ENCODE measurements around the gene TMPRSS11F.

Gene TMPRSS11F

GRCh38 chr4:68167166-68167565 lies 37.5 kb upstream of the TMPRSS11F start:
- Histone ChIP-seq H3K36me3 (ENCODE audit: insufficient read depth, low read length) (no peaks in the 10 kb centered on the region), H3K4me2 (ENCODE audit: insufficient read depth, low read length) (no peak overlapping the region), H3K27me3 (ENCODE audit: insufficient read depth, low read length, poor library complexity) (no peaks in the 10 kb centered on the region), H4K20me1 (ENCODE audit: insufficient read depth, low read length) (no peaks in the 10 kb centered on the region), H2AFZ (ENCODE audit: low read depth, low read length) (no peak overlapping the region), H3K9me3 (ENCODE audit: insufficient read depth, low read length, severe bottlenecking) (no peaks in the 10 kb centered on the region), H3K4me1 (ENCODE audit: insufficient read depth, low read length) (no peaks in the 10 kb centered on the region), H3K4me3 (ENCODE audit: low read depth in 1 of 2, low read length in 2 of 2) (no peak overlapping the region), H3K79me2 (ENCODE audit: insufficient read depth, low read length) (no peaks in the 10 kb centered on the region), H3K9ac (ENCODE audit: low read depth, low read length) (no peak overlapping the region), H3K27ac (ENCODE audit: low read length) (no peak overlapping the region)
- TF ChIP-seq EZH2 (IDR thresholded peaks at IDR 0.05; ENCODE audit: borderline replicate concordance, low read depth, low read length, severe bottlenecking) (no peak), CTCF (IDR thresholded peaks at IDR 0.05; ENCODE audit: borderline replicate concordance, extremely low read depth, low read length, poor library complexity, severe bottlenecking) (no peak)
- no peak for DNase-seq
- ATAC-seq (ENCODE audit: insufficient read depth, low read depth): no peak

DNA sequence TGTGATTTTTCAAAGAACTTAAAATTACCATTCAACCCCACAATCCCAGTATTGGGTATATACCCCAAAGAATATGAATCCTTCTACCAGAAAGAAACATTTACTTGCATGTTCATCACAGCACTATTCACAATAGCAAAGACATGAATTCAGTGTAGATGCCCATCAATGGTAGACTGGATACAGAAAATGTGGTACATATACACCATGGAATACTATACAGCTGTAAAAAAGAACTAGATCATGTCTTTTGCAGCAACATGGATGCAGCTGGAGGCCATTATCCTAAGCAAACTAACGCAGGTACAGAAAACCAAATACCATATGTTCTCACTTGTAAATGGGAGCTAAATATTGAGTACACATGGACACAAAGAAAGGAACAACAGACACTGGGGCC lies 34.1 kb upstream of the TMPRSS11F start:
- no peaks in the 10 kb centered on the region for H3K36me3 ChIP-seq (ENCODE audit: insufficient read depth, low read length)
- no peaks in the 10 kb centered on the region for H4K20me1 ChIP-seq (ENCODE audit: insufficient read depth, low read length)
- no peaks in the 10 kb centered on the region for H3K4me1 ChIP-seq (ENCODE audit: insufficient read depth, low read length)
- H3K79me2 ChIP-seq (ENCODE audit: insufficient read depth, low read length): no peaks in the 10 kb centered on the region
- no peaks in the 10 kb centered on the region for H3K9me3 ChIP-seq (ENCODE audit: insufficient read depth, low read length, severe bottlenecking)
- DNase-seq: no peak
- no peaks in the 10 kb centered on the region for H3K27me3 ChIP-seq (ENCODE audit: insufficient read depth, low read length, poor library complexity)
- no peak for ATAC-seq (ENCODE audit: insufficient read depth, low read depth)
- no peak for TF ChIP-seq CTCF (IDR thresholded peaks at IDR 0.05; ENCODE audit: borderline replicate concordance, extremely low read depth, low read length, poor library complexity, severe bottlenecking)
- no peak for TF ChIP-seq EZH2 (IDR thresholded peaks at IDR 0.05; ENCODE audit: borderline replicate concordance, low read depth, low read length, severe bottlenecking)
- H3K27ac ChIP-seq (ENCODE audit: low read length): no peak overlapping the region
- H3K4me3 ChIP-seq (ENCODE audit: low read depth in 1 of 2, low read length in 2 of 2): no peak overlapping the region
- H2AFZ ChIP-seq (ENCODE audit: low read depth, low read length): no peak overlapping the region
- H3K9ac ChIP-seq (ENCODE audit: low read depth, low read length): no peak overlapping the region
- H3K4me2 ChIP-seq (ENCODE audit: insufficient read depth, low read length): no peak overlapping the region

GRCh38 chr4:68162196-68162595 lies 32.5 kb upstream of the TMPRSS11F start:
- Histone ChIP-seq H3K27me3 (ENCODE audit: insufficient read depth, low read length, poor library complexity) (no peaks in the 10 kb centered on the region), H4K20me1 (ENCODE audit: insufficient read depth, low read length) (no peaks in the 10 kb centered on the region), H2AFZ (ENCODE audit: low read depth, low read length) (no peak overlapping the region), H3K9ac (ENCODE audit: low read depth, low read length) (no peak overlapping the region), H3K9me3 (ENCODE audit: insufficient read depth, low read length, severe bottlenecking) (no peaks in the 10 kb centered on the region), H3K36me3 (ENCODE audit: insufficient read depth, low read length) (no peaks in the 10 kb centered on the region), H3K4me2 (ENCODE audit: insufficient read depth, low read length) (no peak overlapping the region), H3K27ac (ENCODE audit: low read length) (no peak overlapping the region), H3K79me2 (ENCODE audit: insufficient read depth, low read length) (no peaks in the 10 kb centered on the region), H3K4me1 (ENCODE audit: insufficient read depth, low read length) (no peaks in the 10 kb centered on the region), H3K4me3 (ENCODE audit: low read depth in 1 of 2, low read length in 2 of 2) (no peak overlapping the region)
- no peak for DNase-seq
- no peak for ATAC-seq (ENCODE audit: insufficient read depth, low read depth)
- no peak for TF ChIP-seq CTCF (IDR thresholded peaks at IDR 0.05; ENCODE audit: borderline replicate concordance, extremely low read depth, low read length, poor library complexity, severe bottlenecking)
- no peak for TF ChIP-seq EZH2 (IDR thresholded peaks at IDR 0.05; ENCODE audit: borderline replicate concordance, low read depth, low read length, severe bottlenecking)

DNA sequence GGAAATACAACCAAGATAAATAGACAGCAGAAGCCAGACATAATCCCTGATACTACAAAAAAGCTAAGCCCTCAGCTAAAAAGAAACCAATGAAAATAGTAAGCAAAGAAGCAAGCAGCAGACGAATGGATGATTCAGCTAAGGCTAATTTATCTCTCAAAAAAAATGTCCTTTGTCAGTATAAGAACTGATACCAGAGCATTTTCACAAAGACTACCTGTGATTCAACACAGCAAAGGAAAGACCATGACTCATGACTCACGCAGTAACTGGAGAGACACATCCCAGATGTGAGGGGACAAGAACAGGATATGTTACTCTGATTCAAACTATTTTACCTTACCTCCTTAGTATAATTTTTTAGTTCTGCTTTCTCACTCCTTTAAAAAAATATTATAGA lies 22.7 kb upstream of the TMPRSS11F start:
- Histone ChIP-seq H3K4me1 (ENCODE audit: insufficient read depth, low read length) (no peaks in the 10 kb centered on the region), H3K4me2 (ENCODE audit: insufficient read depth, low read length) (no peak overlapping the region), H3K9me3 (ENCODE audit: insufficient read depth, low read length, severe bottlenecking) (no peaks in the 10 kb centered on the region), H4K20me1 (ENCODE audit: insufficient read depth, low read length) (no peaks in the 10 kb centered on the region), H3K9ac (ENCODE audit: low read depth, low read length) (no peak overlapping the region), H3K79me2 (ENCODE audit: insufficient read depth, low read length) (no peaks in the 10 kb centered on the region), H3K4me3 (ENCODE audit: low read depth in 1 of 2, low read length in 2 of 2) (no peak overlapping the region), H2AFZ (ENCODE audit: low read depth, low read length) (no peak overlapping the region), H3K36me3 (ENCODE audit: insufficient read depth, low read length) (no peaks in the 10 kb centered on the region), H3K27me3 (ENCODE audit: insufficient read depth, low read length, poor library complexity) (no peaks in the 10 kb centered on the region), H3K27ac (ENCODE audit: low read length) (no peak overlapping the region)
- ATAC-seq (ENCODE audit: insufficient read depth, low read depth): no peak
- DNase-seq: no peak
- TF ChIP-seq EZH2 (IDR thresholded peaks at IDR 0.05; ENCODE audit: borderline replicate concordance, low read depth, low read length, severe bottlenecking) (no peak), CTCF (IDR thresholded peaks at IDR 0.05; ENCODE audit: borderline replicate concordance, extremely low read depth, low read length, poor library complexity, severe bottlenecking) (no peak)
